Measurements from ENCODE around the gene NF1.

GRCh38 chr17:31417051-31417792, 322.4 kb downstream of the NF1 start:
- TF ChIP-seq, protein P1, sequence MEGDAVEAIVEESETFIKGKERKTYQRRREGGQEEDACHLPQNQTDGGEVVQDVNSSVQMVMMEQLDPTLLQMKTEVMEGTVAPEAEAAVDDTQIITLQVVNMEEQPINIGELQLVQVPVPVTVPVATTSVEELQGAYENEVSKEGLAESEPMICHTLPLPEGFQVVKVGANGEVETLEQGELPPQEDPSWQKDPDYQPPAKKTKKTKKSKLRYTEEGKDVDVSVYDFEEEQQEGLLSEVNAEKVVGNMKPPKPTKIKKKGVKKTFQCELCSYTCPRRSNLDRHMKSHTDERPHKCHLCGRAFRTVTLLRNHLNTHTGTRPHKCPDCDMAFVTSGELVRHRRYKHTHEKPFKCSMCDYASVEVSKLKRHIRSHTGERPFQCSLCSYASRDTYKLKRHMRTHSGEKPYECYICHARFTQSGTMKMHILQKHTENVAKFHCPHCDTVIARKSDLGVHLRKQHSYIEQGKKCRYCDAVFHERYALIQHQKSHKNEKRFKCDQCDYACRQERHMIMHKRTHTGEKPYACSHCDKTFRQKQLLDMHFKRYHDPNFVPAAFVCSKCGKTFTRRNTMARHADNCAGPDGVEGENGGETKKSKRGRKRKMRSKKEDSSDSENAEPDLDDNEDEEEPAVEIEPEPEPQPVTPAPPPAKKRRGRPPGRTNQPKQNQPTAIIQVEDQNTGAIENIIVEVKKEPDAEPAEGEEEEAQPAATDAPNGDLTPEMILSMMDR (IDR thresholded peaks at IDR 0.05): no peak
- TF ChIP-seq POLR2A (IDR thresholded peaks at IDR 0.05): no peak

Data from heart left ventricle (tissue), 13 donors.